Gastroesophageal sphincter (tissue), 3 donors: Measurements from ENCODE around the gene TRPC3.

ENCODE experiments used
- CTCF ChIP-seq, 4 experiments: fragments of 200-600 bp in 2 of 4; fragments of 450-650 bp in 2 of 4; sonication (generic) in 1 of 4; IDR thresholded peaks; one replicate each; pipeline ENCODE4 v1.5.1; 2017 to 2019; ENCODE audit warnings: antibody characterized with exemption in 4 of 4, mild to moderate bottlenecking in 2 of 4, moderate library complexity in 2 of 4
- EP300 ChIP-seq: sonication (generic); formaldehyde crosslinking; IDR thresholded peaks from one replicate; pipeline ENCODE4 v1.6.1; 2017; ENCODE audit warnings: antibody characterized with exemption, mild to moderate bottlenecking
- POLR2A ChIP-seq, 2 donors: fragments of 450-650 bp; IDR thresholded peaks; one replicate each; pipeline ENCODE4 v1.6.1; 2017; ENCODE audit warnings: antibody characterized with exemption in 2 of 2, mild to moderate bottlenecking in 2 of 2, moderate library complexity in 1 of 2
- POLR2AphosphoS5 ChIP-seq: sonication (generic); formaldehyde crosslinking; IDR thresholded peaks from one replicate; pipeline ENCODE4 v1.6.1; 2017; ENCODE audit warnings: antibody characterized with exemption

GRCh38 chr4:121908346-121908745 is 43.5 kb downstream of the TRPC3 start:
- TF ChIP-seq CTCF (IDR thresholded peaks at IDR 0.05) (no peak), EP300 (no peak), POLR2A (IDR thresholded peaks at IDR 0.05) (no peak), POLR2AphosphoS5 (no peak)
